B cell (primary cell): ENCODE data around the gene GDAP1L1. TPM values are rescaled to one million over a fixed set of nuclear protein-coding genes. Genes with fewer than 3 reads are reported as not detected.

ENCODE experiments used
- ATAC-seq: fragments of 200-7000 bp; cut with Tn5 transposase; one replicate; pipeline ENCODE4 v1.10.0; 2021; ENCODE audit warnings: low read depth, mild to moderate bottlenecking, moderate number of reproducible peaks, moderate library complexity
- CTCF ChIA-PET: fragments of 350-600 bp; sonication (Branson Sonifier 250); formaldehyde crosslinking; loops from one replicate; lab custom pipeline; 2021; ENCODE audit warnings: antibody characterized with exemption, inconsistent platforms; lab: Charles Lee
- POLR2A ChIA-PET: fragments of 350-600 bp; sonication (Branson Sonifier 250); formaldehyde crosslinking; loops from one replicate; lab custom pipeline; 2021; ENCODE audit warnings: antibody characterized with exemption; lab: Charles Lee
- DNase-seq: peaks from one replicate; pipeline ENCODE4 v3.0.0; 2013
- H2AFZ ChIP-seq: 2 replicates; pipeline ENCODE4 v1.6.1; 2012; ENCODE audit warnings: mild to moderate bottlenecking, low read depth, low read length; ENCODE audit not compliant: insufficient read depth, poor library complexity, severe bottlenecking
- H3K27ac ChIP-seq, 2 donors: 1 replicate in 1 of 2; 2 replicates in 1 of 2; pipeline ENCODE4 v1.5.1; 2012 to 2013; ENCODE audit warnings: low read length in 2 of 2, mild to moderate bottlenecking in 2 of 2, moderate library complexity in 1 of 2
- H3K27me3 ChIP-seq, 4 experiments: fragments of 200-600 bp in 1 of 4; sonication (generic) in 1 of 4; replicated peaks in 1 of 4; 1 replicate in 2 of 4; 2 replicates in 2 of 4; pipeline versions ENCODE4 v1.6.1 to v1.7.0; 2013 to 2016; ENCODE audit warnings: low read length in 3 of 4, mild to moderate bottlenecking in 2 of 4, mixed read lengths in 1 of 4, moderate library complexity in 1 of 4; ENCODE audit not compliant: insufficient read depth in 4 of 4, control insufficient read depth in 3 of 4; ENCODE audit errors: control extremely low read depth in 1 of 4
- H3K36me3 ChIP-seq, 2 experiments: replicated peaks in 1 of 2; 1 replicate in 1 of 2; 2 replicates in 1 of 2; pipeline versions ENCODE4 v1.6.1 to v1.7.1; 2013; ENCODE audit warnings: low read length in 1 of 2; ENCODE audit not compliant: insufficient read depth in 2 of 2, control insufficient read depth in 1 of 2; ENCODE audit errors: control extremely low read depth in 1 of 2, extremely low read depth in 1 of 2
- H3K4me1 ChIP-seq, 2 donors: fragments of 200-600 bp in 1 of 2; sonication (generic) in 1 of 2; 1 replicate in 1 of 2; 2 replicates in 1 of 2; pipeline versions ENCODE4 v1.5.1 to v1.6.1; 2013 to 2017; ENCODE audit warnings: low read length in 2 of 2; ENCODE audit not compliant: control insufficient read depth in 2 of 2, insufficient read depth in 2 of 2
- H3K4me2 ChIP-seq: replicated peaks from 2 replicates; pipeline ENCODE3; 2012; ENCODE audit warnings: mild to moderate bottlenecking, low read depth, low read length; ENCODE audit not compliant: poor library complexity, severe bottlenecking
- H3K4me3 ChIP-seq, 5 experiments: fragments of 200-600 bp in 1 of 5; sonication (generic) in 1 of 5; 1 replicate in 3 of 5; 2 replicates in 2 of 5; pipeline versions ENCODE4 v1.5.1 to v1.7.0; 2011 to 2016; ENCODE audit warnings: low read length in 4 of 5, mild to moderate bottlenecking in 4 of 5, low read depth in 2 of 5, control low read depth in 1 of 5, moderate library complexity in 1 of 5; ENCODE audit not compliant: insufficient read depth in 1 of 5; ENCODE audit errors: control extremely low read depth in 1 of 5, extremely low read depth in 1 of 5
- H3K79me2 ChIP-seq: fragments of 200-600 bp; sonication (generic); one replicate; pipeline ENCODE4 v1.6.0; 2016; ENCODE audit warnings: low read length; ENCODE audit not compliant: control insufficient read depth, insufficient read depth
- H3K9ac ChIP-seq: fragments of 200-600 bp; sonication (generic); 2 replicates; pipeline ENCODE4 v1.6.1; 2017; ENCODE audit warnings: mild to moderate bottlenecking, low read length, moderate library complexity
- H3K9me3 ChIP-seq, 3 donors: one replicate each; pipeline versions ENCODE4 v1.6.1 to v1.7.1; 2013; ENCODE audit warnings: low read length in 2 of 3; ENCODE audit not compliant: control insufficient read depth in 2 of 3, insufficient read depth in 1 of 3; ENCODE audit errors: control extremely low read depth in 1 of 3
- H4K20me1 ChIP-seq: 2 replicates; pipeline ENCODE4 v1.6.0; 2012; ENCODE audit warnings: mild to moderate bottlenecking, low read length; ENCODE audit not compliant: insufficient read depth, control insufficient read depth, poor library complexity, severe bottlenecking
- H3K27ac Mint-ChIP-seq: one replicate; pipeline ENCODE4 v1.8.0; 2021; ENCODE audit warnings: mixed read lengths
- H3K27me3 Mint-ChIP-seq: one replicate; pipeline ENCODE4 v1.8.0; 2021; ENCODE audit warnings: mixed read lengths
- H3K4me1 Mint-ChIP-seq: one replicate; pipeline ENCODE4 v1.8.0; 2021; ENCODE audit warnings: mixed read lengths
- H3K4me3 Mint-ChIP-seq: one replicate; pipeline ENCODE4 v1.8.0; 2021; ENCODE audit warnings: mixed read lengths
- H3K9me3 Mint-ChIP-seq: one replicate; pipeline ENCODE4 v1.8.0; 2022; ENCODE audit warnings: mixed read lengths; ENCODE audit not compliant: insufficient read depth
- EZH2 ChIP-seq: IDR thresholded peaks from 2 replicates; pipeline ENCODE4 v1.6.1; 2012; ENCODE audit warnings: borderline replicate concordance, low read depth, mild to moderate bottlenecking, moderate library complexity, low read length; ENCODE audit not compliant: insufficient read depth, poor library complexity, severe bottlenecking
- WGBS: methylation state at CpG from one replicate; pipeline ENCODE4 v1.1.5; 2013; ENCODE audit warnings: missing lambda C conversion rate; ENCODE audit not compliant: insufficient coverage; 5-methylcytosine and 5-hydroxymethylcytosine counted together
- intact Hi-C: fragments of 100-400 bp; cut with micrococcal nuclease; formaldehyde crosslinking; loops from one replicate; pipeline ENCODE4 v1.10.0; 2022
- polyA plus RNA-seq: library from polyadenylated mRNA; depleted of rRNA; stranded (reverse); fragments of >200 nt; gene quantifications from 2 replicates; pipeline ENCODE4 v1.2.3, GENCODE V29; 2012
- total RNA-seq, 2 donors: library from RNA; stranded (reverse); fragments of 120-200 nt in 1 of 2; gene quantifications; 1 replicate in 1 of 2; 2 replicates in 1 of 2; pipeline versions ENCODE4 v1.2.3 to v1.2.4, GENCODE V29; 2013 to 2022
- TF ChIP-seq, protein P1 (sequence below): fragments of 200-600 bp; IDR thresholded peaks from one replicate; pipeline ENCODE4 v1.8.0; 2022; ENCODE audit warnings: antibody characterized with exemption, mild to moderate bottlenecking

GDAP1L1 gene
- total and polyA plus RNA-seq, 2 donors (not counting 1 experiment from before 2014, with no cell fraction given), result not detected

DNA sequence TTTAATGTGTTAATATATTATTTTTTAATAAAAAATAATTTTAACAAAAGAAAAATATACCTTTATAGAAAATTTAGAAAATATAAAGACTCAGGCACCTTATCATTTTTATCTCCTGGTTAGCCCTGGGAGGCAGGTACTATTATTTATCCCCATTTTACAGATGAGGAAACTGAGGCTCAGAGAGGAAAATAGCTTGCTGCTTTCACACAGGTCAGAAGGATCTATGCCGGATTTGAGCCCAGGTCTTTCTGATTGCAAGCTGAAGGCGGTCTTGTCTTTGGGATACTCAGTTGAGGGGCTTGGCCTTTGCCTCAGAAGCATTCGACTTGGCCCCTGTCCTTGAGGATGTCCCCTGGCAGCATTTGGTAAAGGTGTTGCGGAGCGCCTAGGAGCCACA lies 25.1 kb upstream of the GDAP1L1 start:
- H4K20me1 ChIP-seq, result peaks cover 4% of the 10 kb centered on the region
- H3K9me3 ChIP-seq, result no peaks in the 10 kb centered on the region
- intact Hi-C loops, result no loop called here
- no peak overlapping the region for H3K4me3 Mint-ChIP-seq
- CTCF ChIA-PET, result no interaction called here
- H3K27me3 Mint-ChIP-seq, result no peaks in the 10 kb centered on the region
- H3K9me3 Mint-ChIP-seq, result no peaks in the 10 kb centered on the region
- H3K4me1 Mint-ChIP-seq, result peaks cover 26% of the 10 kb centered on the region
- peaks cover 17 to 18% of the 10 kb centered on the region in 2 donors for H3K4me1 ChIP-seq
- H3K27me3 ChIP-seq, result no peaks in the 10 kb centered on the region
- no peak for ATAC-seq
- POLR2A ChIA-PET, result no interaction called here
- H3K36me3 ChIP-seq, result peaks cover 0 to 4% of the 10 kb centered on the region in 2 experiments
- H3K27ac Mint-ChIP-seq, result no peak overlapping the region
- 98% methylated on average over 5 of the region's 5 CpGs for WGBS
- H3K4me3 ChIP-seq, result no peak overlapping the region
- no peak overlapping the region for H2AFZ ChIP-seq
- DNase-seq, result no peak
- H3K79me2 ChIP-seq, result peaks cover 9% of the 10 kb centered on the region
- no peak overlapping the region for H3K4me2 ChIP-seq
- no peak for TF ChIP-seq EZH2
- TF ChIP-seq, protein P1, sequence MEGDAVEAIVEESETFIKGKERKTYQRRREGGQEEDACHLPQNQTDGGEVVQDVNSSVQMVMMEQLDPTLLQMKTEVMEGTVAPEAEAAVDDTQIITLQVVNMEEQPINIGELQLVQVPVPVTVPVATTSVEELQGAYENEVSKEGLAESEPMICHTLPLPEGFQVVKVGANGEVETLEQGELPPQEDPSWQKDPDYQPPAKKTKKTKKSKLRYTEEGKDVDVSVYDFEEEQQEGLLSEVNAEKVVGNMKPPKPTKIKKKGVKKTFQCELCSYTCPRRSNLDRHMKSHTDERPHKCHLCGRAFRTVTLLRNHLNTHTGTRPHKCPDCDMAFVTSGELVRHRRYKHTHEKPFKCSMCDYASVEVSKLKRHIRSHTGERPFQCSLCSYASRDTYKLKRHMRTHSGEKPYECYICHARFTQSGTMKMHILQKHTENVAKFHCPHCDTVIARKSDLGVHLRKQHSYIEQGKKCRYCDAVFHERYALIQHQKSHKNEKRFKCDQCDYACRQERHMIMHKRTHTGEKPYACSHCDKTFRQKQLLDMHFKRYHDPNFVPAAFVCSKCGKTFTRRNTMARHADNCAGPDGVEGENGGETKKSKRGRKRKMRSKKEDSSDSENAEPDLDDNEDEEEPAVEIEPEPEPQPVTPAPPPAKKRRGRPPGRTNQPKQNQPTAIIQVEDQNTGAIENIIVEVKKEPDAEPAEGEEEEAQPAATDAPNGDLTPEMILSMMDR, result no peak
- H3K9ac ChIP-seq, result no peak overlapping the region
- H3K27ac ChIP-seq, result no peak overlapping the region

DNA sequence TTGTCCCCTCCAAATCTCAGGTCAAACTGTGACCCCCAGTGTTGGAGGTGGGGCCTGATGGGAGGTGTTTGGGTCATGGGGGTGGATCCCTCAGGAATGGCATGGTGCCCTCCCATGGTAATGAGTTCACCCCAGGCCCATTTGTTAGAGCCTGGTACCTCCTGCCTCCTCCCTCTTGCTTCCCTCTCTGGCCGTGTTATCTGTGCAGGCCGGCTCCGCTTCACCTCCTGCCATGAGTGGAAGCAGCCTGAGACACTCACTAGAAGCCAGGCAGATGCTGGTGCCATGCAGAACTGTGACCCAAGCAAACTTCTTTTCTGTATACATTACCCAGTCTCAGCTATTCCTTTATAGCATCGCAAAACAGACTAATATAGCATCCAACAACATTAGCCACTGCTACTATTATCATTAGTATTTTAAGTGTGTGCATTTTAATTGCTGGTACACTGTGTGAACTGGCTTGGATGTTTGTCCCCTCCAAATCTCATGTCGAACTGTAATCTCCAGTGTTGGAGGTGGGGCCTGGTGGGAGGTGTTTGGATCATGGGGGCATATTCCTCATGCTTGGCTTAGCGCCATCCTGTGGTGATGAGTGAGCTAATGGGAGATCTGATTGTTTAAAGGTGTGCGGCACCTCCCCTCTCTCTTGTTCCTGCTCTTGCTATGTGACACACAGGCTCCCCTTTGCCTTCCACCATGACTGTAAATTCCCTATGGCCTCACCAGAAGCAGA lies 24.3 kb upstream of the GDAP1L1 start:
- no peak overlapping the region for H3K4me3 Mint-ChIP-seq
- peaks cover 18% of the 10 kb centered on the region for H3K4me1 Mint-ChIP-seq
- no peak overlapping the region for H3K4me3 ChIP-seq
- ATAC-seq, result no peak
- H3K36me3 ChIP-seq, result peaks cover 0 to 4% of the 10 kb centered on the region in 2 experiments
- no peaks in the 10 kb centered on the region for H3K9me3 ChIP-seq
- no peak for DNase-seq
- H4K20me1 ChIP-seq, result no peaks in the 10 kb centered on the region
- H3K27ac ChIP-seq, result no peak overlapping the region
- TF ChIP-seq, protein P1, result no peak
- no peak for TF ChIP-seq EZH2
- H3K9ac ChIP-seq, result no peak overlapping the region
- no peak overlapping the region for H3K27ac Mint-ChIP-seq
- peaks cover 13 to 15% of the 10 kb centered on the region in 2 donors for H3K4me1 ChIP-seq
- intact Hi-C loops, result no loop called here
- H2AFZ ChIP-seq, result no peak overlapping the region
- H3K27me3 ChIP-seq, result no peaks in the 10 kb centered on the region
- ChIA-PET CTCF (no interaction called here), POLR2A (no interaction called here)
- H3K27me3 Mint-ChIP-seq, result no peaks in the 10 kb centered on the region
- H3K9me3 Mint-ChIP-seq, result no peaks in the 10 kb centered on the region
- H3K79me2 ChIP-seq, result peaks cover 2% of the 10 kb centered on the region
- WGBS, result 92% methylated on average over 5 of the region's 7 CpGs
- no peak overlapping the region for H3K4me2 ChIP-seq
